GM18868 (cell line): Measurements from ENCODE around the gene TMEM178B.

Source experiments
- ATAC-seq: cut with Tn5 transposase; IDR thresholded peaks from one replicate; pipeline ENCODE4 v1.9.1; 2021; ENCODE audit warnings: mild to moderate bottlenecking, moderate library complexity; ENCODE audit not compliant: unreplicated experiment

Gene TMEM178B

GRCh38 chr7:141348728-141349127, 274.9 kb downstream of the TMEM178B start:
- ATAC-seq: no peak

DNA sequence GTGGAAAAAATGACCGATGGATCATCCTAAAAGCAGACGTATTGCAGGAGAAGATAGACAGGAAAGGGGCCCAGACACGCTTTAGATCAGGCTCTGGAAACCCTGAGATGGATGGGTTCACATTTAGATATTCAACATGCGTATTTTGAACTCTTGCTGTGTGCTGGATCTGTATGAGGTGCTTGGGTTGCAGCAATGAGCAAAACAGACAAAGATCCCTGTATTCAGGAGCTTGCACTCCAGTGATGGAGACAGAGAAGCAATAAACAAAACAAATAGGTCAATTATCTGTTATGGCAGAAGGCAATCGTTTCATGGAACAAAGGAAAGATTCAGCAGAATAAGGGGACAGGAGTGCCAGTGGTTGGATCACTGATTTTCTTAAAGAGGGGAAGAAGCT, 275.5 kb downstream of the TMEM178B start:
- ATAC-seq: no peak

DNA sequence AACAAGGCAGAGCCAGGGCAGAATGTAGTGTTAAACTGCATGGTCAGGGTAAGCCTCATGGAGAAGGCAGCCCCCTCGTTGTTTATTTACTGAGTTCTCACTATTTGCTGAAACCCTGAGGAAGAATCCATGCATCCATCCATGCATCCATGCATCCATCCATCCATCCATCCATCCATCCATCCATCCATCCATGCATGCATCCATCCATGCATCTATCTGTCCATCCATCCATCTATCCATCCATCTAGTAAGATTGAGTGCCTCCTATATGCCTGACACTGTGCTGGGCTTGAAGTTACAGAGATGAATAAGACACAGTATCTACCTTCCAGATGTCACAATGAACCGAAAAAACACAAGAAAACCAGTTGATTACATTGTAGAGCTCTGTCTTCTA, 275.9 kb downstream of the TMEM178B start:
- ATAC-seq: no peak

DNA sequence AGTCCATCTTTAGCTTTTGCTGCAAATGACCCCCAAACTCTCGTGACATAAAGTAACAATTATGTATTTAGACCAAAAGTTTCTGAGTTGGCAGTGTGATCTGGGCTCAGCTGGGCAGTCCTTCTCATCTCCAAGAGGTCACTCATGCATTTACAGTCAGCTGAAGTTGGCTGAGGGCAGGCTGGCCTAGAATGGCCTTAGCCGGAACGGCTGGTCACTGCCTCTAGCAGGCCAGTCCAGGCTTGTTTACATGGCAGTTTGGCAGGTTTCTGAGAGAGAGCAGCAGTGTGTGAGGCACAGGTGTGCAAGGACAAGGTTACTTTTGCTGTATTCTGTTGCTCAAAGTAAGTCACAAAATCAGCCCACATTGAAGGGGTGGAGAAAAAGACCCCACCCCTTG, 277.3 kb downstream of the TMEM178B start:
- ATAC-seq: no peak

GRCh38 chr7:141352955-141353354, 279.1 kb downstream of the TMEM178B start:
- ATAC-seq: no peak

GRCh38 chr7:141354251-141354650, 280.4 kb downstream of the TMEM178B start:
- ATAC-seq: no peak

GRCh38 chr7:141355032-141355431, 281.2 kb downstream of the TMEM178B start:
- no peak for ATAC-seq

- ATAC-seq: no peak
Measured at GRCh38 chr7:141356161-141356560, 282.3 kb downstream of the TMEM178B start.

GRCh38 chr7:141358386-141358785, 284.5 kb downstream of the TMEM178B start:
- ATAC-seq: no peak

- ATAC-seq: no peak
Measured at GRCh38 chr7:141359262-141359661, 285.4 kb downstream of the TMEM178B start.

DNA sequence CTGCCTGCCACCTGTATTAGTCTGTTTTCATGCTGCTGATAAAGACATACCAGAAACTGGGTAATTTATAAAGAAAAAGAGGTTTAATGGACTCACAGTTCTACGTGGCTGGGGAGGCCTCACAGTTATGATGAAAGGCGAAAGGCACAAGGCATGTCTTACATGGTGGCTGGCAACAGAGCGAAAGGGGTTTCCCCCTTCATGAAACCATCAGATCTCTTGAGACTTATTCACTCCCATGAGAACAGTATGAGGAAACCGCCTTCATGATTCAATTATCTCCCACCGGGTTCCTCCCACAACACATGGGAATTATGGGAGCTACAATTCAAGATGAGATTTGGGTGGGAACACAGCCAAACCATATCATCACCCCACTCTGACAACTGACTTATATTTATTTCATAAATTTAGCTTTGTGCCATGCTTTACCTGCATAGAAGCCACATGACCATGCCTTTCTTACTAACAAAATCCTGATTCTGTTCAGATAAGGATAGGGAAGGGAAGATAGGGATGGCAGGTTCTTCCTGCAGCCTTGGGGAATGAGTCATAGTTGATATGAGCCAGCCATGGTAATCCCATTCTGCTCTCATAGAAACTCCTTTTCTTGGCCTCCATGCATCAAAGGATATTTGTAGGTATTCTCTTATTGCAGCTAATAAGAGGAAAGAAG, 286.0 kb downstream of the TMEM178B start:
- ATAC-seq: no peak

DNA sequence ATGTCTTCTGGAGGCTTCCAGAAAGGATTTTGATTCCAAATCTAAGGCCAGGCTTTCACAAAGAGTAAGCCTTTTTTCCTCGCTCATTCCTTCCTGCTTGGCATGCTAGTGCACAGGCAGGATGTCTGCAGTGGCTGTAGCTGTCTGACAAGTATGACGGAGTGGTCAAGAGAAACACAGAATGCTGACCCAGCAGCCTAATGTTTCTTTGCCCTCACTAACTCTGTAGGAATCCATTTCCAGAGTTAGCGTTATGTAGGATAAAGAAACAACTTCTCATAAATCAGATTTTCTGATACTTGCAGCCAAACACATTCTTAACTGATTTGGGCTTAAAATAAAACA, 286.5 kb downstream of the TMEM178B start:
- no peak for ATAC-seq

DNA sequence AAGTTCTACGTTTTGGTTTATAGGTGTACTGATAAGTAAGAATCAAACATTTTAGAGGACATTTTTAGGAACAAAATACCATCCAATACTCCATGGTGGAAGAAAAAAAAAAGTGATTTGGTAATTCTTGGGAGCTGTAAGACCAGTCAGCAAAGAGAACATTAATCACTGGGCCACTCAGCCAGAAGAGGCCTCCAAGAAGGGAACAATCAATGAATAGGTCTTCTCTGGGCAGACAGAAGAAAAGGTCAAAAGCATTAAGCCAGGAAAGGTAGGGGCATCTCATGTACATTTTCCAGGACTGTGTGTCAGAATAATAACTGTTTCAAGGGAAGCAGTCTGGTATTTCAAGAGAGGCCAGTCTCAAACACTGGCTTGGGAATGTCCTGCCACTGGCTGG, 286.9 kb downstream of the TMEM178B start:
- no peak for ATAC-seq

GRCh38 chr7:141361479-141361878, 287.6 kb downstream of the TMEM178B start:
- ATAC-seq: no peak

GRCh38 chr7:141361960-141362359, 288.1 kb downstream of the TMEM178B start:
- ATAC-seq: no peak

GRCh38 chr7:141362580-141363435, 288.9 kb downstream of the TMEM178B start:
- ATAC-seq: no peak

DNA sequence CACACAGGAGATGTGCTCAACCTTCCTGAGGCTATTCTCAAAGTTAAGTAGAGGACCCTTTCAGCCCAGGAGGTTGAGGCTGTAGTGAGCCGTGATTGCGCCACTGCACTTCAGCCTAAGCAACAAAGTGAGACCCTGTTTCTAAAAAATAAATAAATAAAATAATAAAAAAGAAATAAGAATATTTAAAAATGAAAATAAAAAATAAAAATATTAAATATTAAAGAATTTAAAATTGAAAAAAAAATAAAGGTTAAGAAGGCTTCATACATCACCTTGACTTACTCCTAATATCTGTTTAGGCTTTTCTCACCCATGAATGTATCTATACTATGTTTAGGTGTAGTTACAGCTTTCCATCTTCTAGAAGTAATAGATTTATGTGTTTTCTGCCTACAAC, 289.9 kb downstream of the TMEM178B start:
- no peak for ATAC-seq

GRCh38 chr7:141366091-141366621, 292.3 kb downstream of the TMEM178B start:
- ATAC-seq: no peak

DNA sequence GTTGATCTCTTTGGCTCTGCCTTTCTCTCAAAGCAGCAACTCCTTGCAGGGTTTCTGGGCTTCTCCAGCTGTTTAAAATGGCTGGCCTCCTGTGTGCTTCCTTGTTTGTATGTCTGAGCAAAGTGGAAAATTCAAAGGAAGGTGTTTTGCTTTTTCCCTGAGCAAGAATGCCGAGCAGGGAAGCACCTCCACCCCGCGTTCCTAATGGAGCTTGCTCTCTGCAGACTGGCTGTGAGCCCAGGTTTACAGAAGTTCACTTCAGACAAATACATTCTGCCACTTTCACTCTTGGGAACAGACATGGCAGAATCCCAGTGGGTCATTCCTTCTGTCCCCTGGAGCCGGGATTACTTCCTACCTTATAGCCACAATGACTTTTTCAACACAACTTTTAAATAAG, 295.6 kb downstream of the TMEM178B start:
- ATAC-seq: no peak

- no peak for ATAC-seq
Measured at GRCh38 chr7:141370178-141370577, 296.3 kb downstream of the TMEM178B start.

- ATAC-seq: no peak
Measured at GRCh38 chr7:141370650-141371049, 296.8 kb downstream of the TMEM178B start.

GRCh38 chr7:141374425-141374824, 300.6 kb downstream of the TMEM178B start:
- ATAC-seq: no peak
